Glutamatergic neuron (in vitro differentiated cells): ENCODE measurements around the gene PPFIA2. TPM values are rescaled to one million over a fixed set of nuclear protein-coding genes. Genes with fewer than 3 reads are reported as not detected.

Source experiments
- DNase-seq: peaks from one replicate; pipeline ENCODE4 v3.0.0; 2022
- H3K27ac Mint-ChIP-seq: one replicate; pipeline ENCODE4 v1.8.0; 2020; ENCODE audit warnings: mild to moderate bottlenecking, mixed read lengths, inconsistent platforms; ENCODE audit not compliant: unreplicated experiment
- H3K27me3 Mint-ChIP-seq: one replicate; pipeline ENCODE4 v1.8.0; 2020; ENCODE audit warnings: mild to moderate bottlenecking, moderate library complexity, mixed read lengths, inconsistent platforms; ENCODE audit not compliant: unreplicated experiment
- H3K36me3 Mint-ChIP-seq: one replicate; pipeline ENCODE4 v1.8.0; 2020; ENCODE audit warnings: mild to moderate bottlenecking, mixed read lengths, inconsistent platforms; ENCODE audit not compliant: unreplicated experiment
- H3K4me1 Mint-ChIP-seq: one replicate; pipeline ENCODE4 v1.8.0; 2020; ENCODE audit warnings: mild to moderate bottlenecking, low read depth, mixed read lengths, inconsistent platforms; ENCODE audit not compliant: unreplicated experiment
- H3K4me3 Mint-ChIP-seq: one replicate; pipeline ENCODE4 v1.8.0; 2020; ENCODE audit warnings: mild to moderate bottlenecking, mixed read lengths, inconsistent platforms; ENCODE audit not compliant: unreplicated experiment
- H3K9me3 Mint-ChIP-seq: one replicate; pipeline ENCODE4 v1.8.0; 2020; ENCODE audit warnings: mild to moderate bottlenecking, moderate library complexity, mixed read lengths, inconsistent platforms; ENCODE audit not compliant: unreplicated experiment
- CTCF ChIP-seq: fragments of 200-600 bp; sonication (generic); IDR thresholded peaks from one replicate; pipeline ENCODE4 v1.5.0; 2021; ENCODE audit not compliant: partially characterized antibody, unreplicated experiment
- total RNA-seq: library from RNA; stranded (reverse); fragmentation: NEBNext Ultra II Directional; extraction: Animal tissue kit (Norgen Biotek cat#: 25700); gene quantifications from one replicate; pipeline ENCODE4 v1.2.1, GENCODE V29; 2021; ENCODE audit not compliant: unreplicated experiment

PPFIA2 gene
- total RNA-seq, 1 donor from 2014 or later: 31.1 TPM

- no peak overlapping the region for H3K27ac Mint-ChIP-seq
- H3K4me1 Mint-ChIP-seq: no peaks in the 10 kb centered on the region
- no peaks in the 10 kb centered on the region for H3K36me3 Mint-ChIP-seq
- DNase-seq: no peak
- H3K4me3 Mint-ChIP-seq: no peak overlapping the region
- H3K9me3 Mint-ChIP-seq: no peaks in the 10 kb centered on the region
- no peak for TF ChIP-seq CTCF
- H3K27me3 Mint-ChIP-seq: no peaks in the 10 kb centered on the region
Observed at GRCh38 chr12:81295251-81295650, 463.9 kb downstream of the PPFIA2 start.

GRCh38 chr12:81294325-81295190 is 464.6 kb downstream of the PPFIA2 start:
- H3K36me3 Mint-ChIP-seq: no peaks in the 10 kb centered on the region
- H3K27me3 Mint-ChIP-seq: no peaks in the 10 kb centered on the region
- no peaks in the 10 kb centered on the region for H3K4me1 Mint-ChIP-seq
- DNase-seq: no peak
- H3K4me3 Mint-ChIP-seq: no peak overlapping the region
- H3K27ac Mint-ChIP-seq: no peak overlapping the region
- H3K9me3 Mint-ChIP-seq: no peaks in the 10 kb centered on the region
- no peak for TF ChIP-seq CTCF

GRCh38 chr12:81288651-81289050 is 470.5 kb downstream of the PPFIA2 start:
- no peak for DNase-seq
- no peak overlapping the region for H3K4me3 Mint-ChIP-seq
- no peaks in the 10 kb centered on the region for H3K4me1 Mint-ChIP-seq
- no peak overlapping the region for H3K27ac Mint-ChIP-seq
- H3K9me3 Mint-ChIP-seq: no peaks in the 10 kb centered on the region
- TF ChIP-seq CTCF: no peak
- no peaks in the 10 kb centered on the region for H3K27me3 Mint-ChIP-seq
- H3K36me3 Mint-ChIP-seq: no peaks in the 10 kb centered on the region

- no peak for TF ChIP-seq CTCF
- Mint-ChIP-seq H3K36me3 (no peaks in the 10 kb centered on the region), H3K27me3 (no peaks in the 10 kb centered on the region), H3K4me3 (no peak overlapping the region), H3K4me1 (no peaks in the 10 kb centered on the region), H3K27ac (no peak overlapping the region), H3K9me3 (no peaks in the 10 kb centered on the region)
- no peak for DNase-seq
Observed at GRCh38 chr12:81284137-81284536, 475.0 kb downstream of the PPFIA2 start.
